Peyer's patch (tissue), 4 donors: Measurements from ENCODE around the gene CCDC89.

Experiments used
- POLR2A ChIP-seq, 2 donors: fragments of 450-650 bp; IDR thresholded peaks; one replicate each; pipeline ENCODE4 v1.5.1; 2017; ENCODE audit warnings: antibody characterized with exemption in 2 of 2, mild to moderate bottlenecking in 2 of 2, moderate library complexity in 2 of 2
- TF ChIP-seq, protein P1 (sequence below), 6 experiments: fragments of 450-650 bp in 4 of 6; fragments of 200-600 bp in 2 of 6; sonication (generic) in 1 of 6; IDR thresholded peaks; one replicate each; pipeline ENCODE4 v1.5.1; 2017 to 2019; ENCODE audit warnings: antibody characterized with exemption in 6 of 6, mild to moderate bottlenecking in 3 of 6, moderate library complexity in 1 of 6

GRCh38 chr11:85665733-85666132 lies 20.3 kb downstream of the CCDC89 start:
- TF ChIP-seq, protein P1, sequence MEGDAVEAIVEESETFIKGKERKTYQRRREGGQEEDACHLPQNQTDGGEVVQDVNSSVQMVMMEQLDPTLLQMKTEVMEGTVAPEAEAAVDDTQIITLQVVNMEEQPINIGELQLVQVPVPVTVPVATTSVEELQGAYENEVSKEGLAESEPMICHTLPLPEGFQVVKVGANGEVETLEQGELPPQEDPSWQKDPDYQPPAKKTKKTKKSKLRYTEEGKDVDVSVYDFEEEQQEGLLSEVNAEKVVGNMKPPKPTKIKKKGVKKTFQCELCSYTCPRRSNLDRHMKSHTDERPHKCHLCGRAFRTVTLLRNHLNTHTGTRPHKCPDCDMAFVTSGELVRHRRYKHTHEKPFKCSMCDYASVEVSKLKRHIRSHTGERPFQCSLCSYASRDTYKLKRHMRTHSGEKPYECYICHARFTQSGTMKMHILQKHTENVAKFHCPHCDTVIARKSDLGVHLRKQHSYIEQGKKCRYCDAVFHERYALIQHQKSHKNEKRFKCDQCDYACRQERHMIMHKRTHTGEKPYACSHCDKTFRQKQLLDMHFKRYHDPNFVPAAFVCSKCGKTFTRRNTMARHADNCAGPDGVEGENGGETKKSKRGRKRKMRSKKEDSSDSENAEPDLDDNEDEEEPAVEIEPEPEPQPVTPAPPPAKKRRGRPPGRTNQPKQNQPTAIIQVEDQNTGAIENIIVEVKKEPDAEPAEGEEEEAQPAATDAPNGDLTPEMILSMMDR (IDR thresholded peaks at IDR 0.05), result no peak
- TF ChIP-seq POLR2A (IDR thresholded peaks at IDR 0.05), result no peak
